NCI-H748 (cell line): Measurements from ENCODE around the gene CAV1.

Experiments used
- DNase-seq: peaks from one replicate; lab custom pipeline; 2025; ENCODE audit not compliant: unreplicated experiment; lab: John Stamatoyannopoulos, UW

The CAV1 gene

GRCh38 chr7:116610210-116610609 lies 85.4 kb downstream of the CAV1 start:
- no peak for DNase-seq

- DNase-seq: no peak
These were observed 85.9 kb downstream of the CAV1 start for GRCh38 chr7:116610721-116611120.
